ENCODE data around the gene HYAL4. TPM values are rescaled to one million over a fixed set of nuclear protein-coding genes. Genes with fewer than 3 reads are reported as not detected.

HYAL4 gene
- polyA plus RNA-seq, 3 donors, result not detected

- Mint-ChIP-seq H3K27ac (no peak overlapping the region), H3K4me1 (no peaks in the 10 kb centered on the region), H3K27me3 (ENCODE audit: low read depth in 3 of 3) (peaks cover 0 to 5% (median 2%) of the 10 kb centered on the region in 3 donors), H3K36me3 (no peaks in the 10 kb centered on the region), H3K4me3 (no peak overlapping the region), H3K9me3 (peaks cover 0 to 2% (median 0%) of the 10 kb centered on the region in 7 donors)
- intact Hi-C loops (cut with micrococcal nuclease), result loop anchor here in 1 of 2 donors (5.0 kb wide), 1 partner anchor 64 kb away; no protein-coding TSS in a partner anchor
- WGBS (ENCODE audit: insufficient coverage), result 100% methylated on average over 1 of the region's 6 CpGs
- Histone ChIP-seq H3K4me1 (ENCODE audit: control insufficient read depth in 1 of 2, insufficient read depth in 2 of 2, low read length in 2 of 2) (no peaks in the 10 kb centered on the region), H3K27me3 (ENCODE audit: control insufficient read depth in 2 of 2, insufficient read depth in 2 of 2, low read length in 2 of 2) (no peaks in the 10 kb centered on the region), H3K4me2 (replicated peaks; ENCODE audit: extremely low read depth, low read length, poor library complexity, severe bottlenecking) (no peak overlapping the region), H4K20me1 (ENCODE audit: insufficient read depth, low read length) (no peaks in the 10 kb centered on the region), H3K9ac (ENCODE audit: insufficient read depth, low read length, poor library complexity, severe bottlenecking) (no peak overlapping the region), H3K9me3 (replicated peaks in 1 of 2; ENCODE audit: control insufficient read depth in 1 of 2, insufficient read depth in 1 of 2, low read length in 2 of 2) (no peaks in the 10 kb centered on the region), H2AFZ (ENCODE audit: insufficient read depth, low read depth, low read length, poor library complexity, severe bottlenecking) (no peak overlapping the region), H3K27ac (ENCODE audit: low read depth in 1 of 2, low read length in 2 of 2) (no peak overlapping the region), H3K79me2 (ENCODE audit: insufficient read depth, low read length) (no peaks in the 10 kb centered on the region), H3K4me3 (replicated peaks in 1 of 3; ENCODE audit: low read depth in 2 of 3, low read length in 3 of 3) (no peak overlapping the region), H3K36me3 (replicated peaks in 1 of 2; ENCODE audit: control insufficient read depth in 1 of 2, insufficient read depth in 2 of 2, low read length in 2 of 2) (no peaks in the 10 kb centered on the region)
- no peak for DNase-seq
- no peak for TF ChIP-seq CTCF (IDR thresholded peaks at IDR 0.05)
These were observed 46.3 kb upstream of the HYAL4 start for GRCh38 chr7:123798532-123799188.

- no peak for TF ChIP-seq CTCF (IDR thresholded peaks at IDR 0.05)
- no peak overlapping the region for H2AFZ ChIP-seq (ENCODE audit: insufficient read depth, low read depth, low read length, poor library complexity, severe bottlenecking)
These were observed 42.7 kb upstream of the HYAL4 start for GRCh38 chr7:123802249-123802648.

More at GRCh38 chr7:123802249-123802648, 42.7 kb upstream of the HYAL4 start:
- H3K9me3 Mint-ChIP-seq, result peaks cover 0 to 2% (median 0%) of the 10 kb centered on the region in 7 donors
- no peak overlapping the region for H3K27ac Mint-ChIP-seq
- Histone ChIP-seq H3K4me3 (replicated peaks in 1 of 3; ENCODE audit: low read depth in 2 of 3, low read length in 3 of 3) (no peak overlapping the region), H3K4me1 (ENCODE audit: control insufficient read depth in 1 of 2, insufficient read depth in 2 of 2, low read length in 2 of 2) (peaks cover 0 to 4% of the 10 kb centered on the region in 2 donors), H3K36me3 (replicated peaks in 1 of 2; ENCODE audit: control insufficient read depth in 1 of 2, insufficient read depth in 2 of 2, low read length in 2 of 2) (no peaks in the 10 kb centered on the region), H3K27me3 (ENCODE audit: control insufficient read depth in 2 of 2, insufficient read depth in 2 of 2, low read length in 2 of 2) (no peaks in the 10 kb centered on the region), H3K27ac (ENCODE audit: low read depth in 1 of 2, low read length in 2 of 2) (no peak overlapping the region), H3K4me2 (replicated peaks; ENCODE audit: extremely low read depth, low read length, poor library complexity, severe bottlenecking) (no peak overlapping the region), H3K79me2 (ENCODE audit: insufficient read depth, low read length) (no peaks in the 10 kb centered on the region), H4K20me1 (ENCODE audit: insufficient read depth, low read length) (no peaks in the 10 kb centered on the region), H3K9ac (ENCODE audit: insufficient read depth, low read length, poor library complexity, severe bottlenecking) (no peak overlapping the region), H3K9me3 (replicated peaks in 1 of 2; ENCODE audit: control insufficient read depth in 1 of 2, insufficient read depth in 1 of 2, low read length in 2 of 2) (no peaks in the 10 kb centered on the region)
- no peak overlapping the region for H3K4me3 Mint-ChIP-seq
- H3K36me3 Mint-ChIP-seq, result no peaks in the 10 kb centered on the region
- peaks cover 3% of the 10 kb centered on the region for H3K4me1 Mint-ChIP-seq
- peaks cover 5% of the 10 kb centered on the region in 3 donors for H3K27me3 Mint-ChIP-seq (ENCODE audit: low read depth in 3 of 3)
- intact Hi-C loops (cut with micrococcal nuclease), result loop anchor here in 1 of 2 donors (5.0 kb wide), 1 partner anchor 50 kb away; no protein-coding TSS in a partner anchor
- no CpG with 5 or more reads among the region's 1 CpG for WGBS (ENCODE audit: insufficient coverage)
- DNase-seq, result no peak
